Effector memory CD4-positive, alpha-beta T cell (primary cell): Measurements from ENCODE around the gene NDFIP1.

Experiments used
- DNase-seq, 3 donors: peaks; one replicate each; pipeline ENCODE4 v3.0.0-alpha.2; 2020
- H3K27ac ChIP-seq: 2 replicates; pipeline ENCODE4 v1.7.0; 2013; ENCODE audit warnings: mild to moderate bottlenecking, low read length, moderate library complexity; ENCODE audit not compliant: insufficient read depth, poor library complexity, severe bottlenecking
- H3K27me3 ChIP-seq: replicated peaks from 2 replicates; pipeline ENCODE4 v1.7.0; 2013; ENCODE audit warnings: mild to moderate bottlenecking, low read length; ENCODE audit not compliant: insufficient read depth, control insufficient read depth, poor library complexity, severe bottlenecking
- H3K36me3 ChIP-seq: 2 replicates; pipeline ENCODE4 v1.7.0; 2013; ENCODE audit warnings: mild to moderate bottlenecking, low read length, moderate library complexity; ENCODE audit not compliant: control insufficient read depth, insufficient read depth
- H3K4me1 ChIP-seq: 2 replicates; pipeline ENCODE4 v1.7.0; 2013; ENCODE audit warnings: low read length, mild to moderate bottlenecking; ENCODE audit not compliant: control insufficient read depth, insufficient read depth, poor library complexity, severe bottlenecking
- H3K4me3 ChIP-seq: 2 replicates; pipeline ENCODE4 v1.7.0; 2013; ENCODE audit warnings: low read length, low read depth, mild to moderate bottlenecking; ENCODE audit not compliant: insufficient read depth, poor library complexity, severe bottlenecking
- H3K9me3 ChIP-seq: 2 replicates; pipeline ENCODE4 v1.7.0; 2013; ENCODE audit warnings: mild to moderate bottlenecking, low read length, moderate library complexity; ENCODE audit not compliant: control insufficient read depth

NDFIP1 gene

DNA sequence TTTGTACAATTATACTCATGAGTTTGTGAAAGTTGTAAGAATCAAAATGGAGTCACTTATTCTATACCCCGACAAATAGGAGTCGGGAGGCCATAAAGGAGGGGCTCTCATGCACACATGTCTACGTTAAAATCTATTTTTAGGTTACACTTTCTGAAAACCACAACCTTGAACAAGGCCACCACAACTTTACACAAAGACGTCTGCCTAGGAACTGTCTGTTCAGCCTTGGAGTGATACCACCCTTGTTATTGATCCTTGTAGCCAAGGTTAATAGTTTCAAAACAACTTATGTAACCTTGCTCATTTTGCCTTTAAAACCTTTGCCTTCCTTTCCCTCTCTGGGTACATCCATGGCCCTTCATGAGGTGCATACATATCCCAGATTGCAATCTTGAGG is 4.1 kb upstream of the NDFIP1 start:
- no peaks in the 10 kb centered on the region for H3K36me3 ChIP-seq
- peak overlapping the region; percentile 59 for H3K27ac ChIP-seq
- no peaks in the 10 kb centered on the region for H3K27me3 ChIP-seq
- H3K9me3 ChIP-seq, result no peaks in the 10 kb centered on the region
- peak in 1 of 3 donors; percentile 14 for DNase-seq
- H3K4me1 ChIP-seq, result peaks cover 16% of the 10 kb centered on the region
- H3K4me3 ChIP-seq, result no peak overlapping the region

DNA sequence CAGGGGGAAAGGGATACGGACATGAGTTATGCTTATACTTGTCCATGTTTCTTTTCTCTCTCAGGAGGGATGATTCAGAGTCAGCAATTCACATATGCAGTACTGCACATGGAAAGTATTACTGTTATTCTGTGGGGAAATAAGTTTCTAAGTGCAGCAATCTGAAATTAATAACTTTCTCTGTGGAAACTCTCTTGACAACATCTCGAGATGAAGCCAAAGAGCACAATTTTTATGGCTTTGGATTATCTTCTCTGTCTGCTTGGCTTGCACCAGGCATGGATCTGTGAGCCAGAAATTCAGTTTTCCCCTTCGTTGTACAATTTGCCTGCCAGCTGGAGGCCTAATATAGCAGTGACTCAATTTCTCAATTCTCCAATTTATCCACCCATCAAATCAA is 2.5 kb upstream of the NDFIP1 start:
- Histone ChIP-seq H3K9me3 (no peaks in the 10 kb centered on the region), H3K4me3 (no peak overlapping the region), H3K4me1 (peaks cover 16% of the 10 kb centered on the region), H3K36me3 (no peaks in the 10 kb centered on the region), H3K27me3 (no peaks in the 10 kb centered on the region), H3K27ac (no peak overlapping the region)
- DNase-seq, result no peak

DNA sequence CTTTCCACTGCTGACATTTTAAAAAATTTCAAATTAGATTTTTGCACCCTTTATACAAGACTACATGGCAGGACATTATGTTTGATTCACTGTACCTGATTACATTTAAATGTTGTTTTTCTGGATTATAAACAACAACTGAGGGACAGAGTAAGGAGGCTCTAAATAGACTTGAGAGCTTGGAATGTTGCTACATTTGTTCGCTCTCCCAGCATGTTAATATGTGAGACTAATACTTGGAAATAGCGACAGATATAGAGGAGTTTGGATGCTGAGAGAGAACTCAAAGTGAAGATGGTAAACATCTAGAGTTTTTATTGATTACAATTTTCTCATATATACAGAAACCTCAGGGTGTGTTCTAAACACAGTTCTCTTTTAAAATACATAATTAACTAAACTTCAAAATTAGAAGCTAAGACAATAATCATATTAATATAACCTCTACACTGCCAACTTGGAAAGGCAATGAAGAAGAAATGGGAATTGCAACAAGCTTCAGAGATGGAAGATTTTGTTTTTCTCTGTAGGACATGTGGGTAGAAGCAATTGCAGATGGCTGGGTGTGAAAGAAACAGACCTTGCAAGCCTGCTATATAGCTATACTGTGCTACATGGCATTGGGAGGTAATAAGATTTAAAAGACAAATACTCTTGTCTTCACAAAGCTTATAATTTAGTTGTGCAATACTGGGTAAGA is 1.4 kb upstream of the NDFIP1 start:
- H3K9me3 ChIP-seq, result no peaks in the 10 kb centered on the region
- H3K27ac ChIP-seq, result peak overlapping the region; percentile 97
- H3K27me3 ChIP-seq, result no peaks in the 10 kb centered on the region
- H3K4me1 ChIP-seq, result peaks cover 16% of the 10 kb centered on the region
- no peaks in the 10 kb centered on the region for H3K36me3 ChIP-seq
- H3K4me3 ChIP-seq, result no peak overlapping the region
- no peak for DNase-seq

DNA sequence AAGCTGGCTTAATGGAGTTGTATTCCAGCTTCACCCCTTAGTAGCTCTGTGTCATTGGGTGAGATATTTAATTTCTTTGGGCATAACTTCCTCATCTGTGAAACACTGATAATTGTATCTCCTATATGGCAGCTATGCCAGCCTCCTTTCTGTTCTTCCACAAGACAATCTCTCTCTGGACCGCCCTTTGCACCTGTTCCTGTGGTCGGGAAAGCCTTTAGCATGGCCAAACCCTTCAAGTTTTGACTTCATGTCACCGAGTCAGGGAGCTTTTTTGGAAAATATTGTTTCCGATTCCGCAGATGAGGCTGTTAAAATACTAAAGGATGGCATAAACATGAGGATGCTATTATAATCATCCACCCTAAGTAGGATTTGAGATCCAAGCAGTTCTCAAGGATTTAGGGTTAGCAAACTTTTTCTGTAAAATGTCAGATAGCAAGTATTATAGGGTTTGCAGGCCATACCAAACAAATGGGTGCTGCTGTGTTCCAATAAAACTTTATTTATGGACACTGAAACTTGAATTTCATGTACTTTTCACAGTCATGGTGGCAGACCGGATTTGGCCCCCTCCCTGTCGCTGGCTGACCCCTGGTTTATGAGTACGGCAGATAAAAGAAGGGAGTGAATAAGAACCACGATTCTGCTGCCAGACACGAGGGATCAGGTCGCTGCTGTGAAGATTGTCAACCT is 695 bp upstream of the NDFIP1 start:
- H3K27ac ChIP-seq, result peak overlapping the region; percentile 97
- no peak overlapping the region for H3K4me3 ChIP-seq
- peaks cover 16% of the 10 kb centered on the region for H3K4me1 ChIP-seq
- H3K36me3 ChIP-seq, result no peaks in the 10 kb centered on the region
- no peaks in the 10 kb centered on the region for H3K27me3 ChIP-seq
- DNase-seq, result no peak
- H3K9me3 ChIP-seq, result no peaks in the 10 kb centered on the region

DNA sequence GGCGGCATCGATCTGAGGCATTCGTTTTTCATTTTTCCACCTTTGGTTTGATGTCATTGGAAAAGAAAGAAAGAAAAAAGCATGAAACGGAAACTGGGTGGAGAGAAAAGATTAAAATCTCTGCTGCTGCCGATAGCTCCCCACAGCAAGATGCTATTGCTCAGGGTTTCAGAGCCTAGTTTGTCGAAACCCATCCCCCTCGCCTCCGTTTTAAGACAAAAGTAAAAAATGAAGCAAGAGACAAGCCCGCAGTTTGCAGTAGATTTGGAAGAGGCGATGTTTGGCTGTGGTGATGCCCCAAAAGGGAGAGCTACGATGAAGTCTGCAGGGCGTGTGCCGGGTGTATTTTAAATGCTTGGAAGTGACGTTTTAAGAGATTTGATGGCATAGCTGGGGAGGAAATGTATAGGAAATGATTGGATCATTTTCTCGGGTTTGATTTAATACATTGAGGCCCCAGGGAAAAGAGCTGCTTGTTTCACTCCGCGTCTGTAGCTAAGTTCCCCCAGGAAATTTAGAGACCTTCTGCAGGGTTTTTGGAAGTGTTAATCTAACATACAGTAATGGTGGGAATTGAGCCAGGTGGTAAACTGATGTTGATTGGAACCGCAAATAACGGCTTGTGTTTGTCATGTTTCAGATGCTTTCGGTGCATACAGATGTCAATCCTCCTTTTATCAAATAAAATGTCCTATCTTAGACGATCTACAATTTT is 909 bp downstream of the NDFIP1 start:
- no peaks in the 10 kb centered on the region for H3K27me3 ChIP-seq
- H3K36me3 ChIP-seq, result no peaks in the 10 kb centered on the region
- peak in 2 of 3 donors; percentile 34 to 52 for DNase-seq
- peak overlapping the region; percentile 83 for H3K4me3 ChIP-seq
- H3K4me1 ChIP-seq, result peaks cover 15% of the 10 kb centered on the region
- H3K27ac ChIP-seq, result peak overlapping the region; percentile 97
- no peaks in the 10 kb centered on the region for H3K9me3 ChIP-seq

DNA sequence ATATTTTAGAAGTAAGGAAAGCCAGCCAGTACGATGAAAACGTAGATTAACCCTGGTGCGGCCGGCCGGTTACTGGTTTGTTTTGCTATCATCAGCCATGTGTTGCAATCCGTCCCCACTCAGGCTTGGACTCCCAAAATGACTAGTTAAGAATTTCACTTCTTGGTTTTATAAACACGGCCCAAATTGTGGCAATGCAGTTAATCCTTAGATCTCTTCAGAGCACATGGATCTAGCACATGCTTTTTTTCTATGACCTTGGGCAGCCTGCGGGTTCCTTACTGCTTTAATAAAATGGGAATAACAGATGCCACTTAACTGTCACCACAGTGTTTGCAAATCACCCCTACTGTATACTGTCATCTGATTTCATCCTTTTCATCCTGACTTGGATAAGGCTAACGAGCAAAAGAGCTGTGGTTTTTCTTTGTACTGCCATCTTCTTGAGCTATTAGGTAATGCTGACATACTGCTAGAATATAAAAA is 1.5 kb downstream of the NDFIP1 start:
- Histone ChIP-seq H3K4me3 (peak overlapping the region; percentile 83), H3K4me1 (peaks cover 9% of the 10 kb centered on the region), H3K36me3 (no peaks in the 10 kb centered on the region), H3K27ac (peak overlapping the region; percentile 97), H3K27me3 (no peaks in the 10 kb centered on the region), H3K9me3 (no peaks in the 10 kb centered on the region)
- no peak for DNase-seq

DNA sequence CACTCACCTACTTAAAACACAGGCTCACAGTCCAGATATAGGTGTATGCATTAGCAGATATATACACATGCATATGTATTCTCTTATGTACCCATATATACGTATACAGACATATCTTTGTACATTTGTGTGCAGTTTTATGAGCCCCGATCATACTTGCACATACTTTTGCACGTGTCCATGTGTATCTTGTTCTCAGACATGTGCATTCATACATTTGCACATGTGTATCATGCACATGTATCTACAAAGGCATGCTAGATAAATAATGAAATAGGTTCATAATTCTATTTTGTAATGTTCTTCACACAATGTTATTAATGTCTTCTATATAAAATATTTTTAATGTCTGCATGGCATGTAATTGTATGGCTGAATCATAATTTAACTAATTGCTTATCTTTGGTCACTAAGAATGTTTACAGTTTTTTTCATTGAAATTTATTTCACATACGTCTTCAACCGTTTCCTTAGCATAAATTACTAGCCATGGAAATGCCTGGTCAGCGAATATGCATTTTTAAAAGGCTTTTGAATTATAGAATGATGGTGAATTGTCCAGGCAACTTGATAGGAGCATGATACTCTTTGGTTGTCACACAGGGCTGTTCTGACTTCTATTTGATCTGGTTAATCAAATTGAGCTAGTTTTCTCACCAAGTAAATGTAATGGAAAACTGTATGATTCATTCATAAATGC is 2.6 kb downstream of the NDFIP1 start:
- no peak overlapping the region for H3K27ac ChIP-seq
- H3K36me3 ChIP-seq, result peaks cover 3% of the 10 kb centered on the region
- peaks cover 10% of the 10 kb centered on the region for H3K4me1 ChIP-seq
- peak overlapping the region; percentile 6 for H3K4me3 ChIP-seq
- no peaks in the 10 kb centered on the region for H3K9me3 ChIP-seq
- no peak for DNase-seq
- H3K27me3 ChIP-seq, result no peaks in the 10 kb centered on the region

DNA sequence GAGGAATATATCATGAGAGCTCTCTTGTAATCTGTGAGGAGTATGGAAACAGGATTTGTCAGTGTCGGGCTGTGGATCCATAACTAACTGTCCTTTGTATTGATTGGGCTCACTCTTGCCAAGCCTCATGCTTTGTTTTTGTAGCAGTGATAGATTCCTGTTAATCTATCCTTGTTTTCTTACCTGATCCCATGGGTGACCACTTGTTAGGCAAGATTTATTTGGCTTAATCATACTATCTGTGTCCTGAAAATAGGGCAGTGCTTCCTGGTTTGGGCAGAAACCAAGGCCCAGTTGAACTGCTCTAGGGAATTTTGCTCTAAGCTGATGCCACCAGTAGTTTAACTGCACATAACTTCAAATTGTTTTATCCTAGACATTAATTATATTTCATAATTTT is 6.1 kb downstream of the NDFIP1 start:
- peaks cover 3% of the 10 kb centered on the region for H3K36me3 ChIP-seq
- peaks cover 26% of the 10 kb centered on the region for H3K4me1 ChIP-seq
- H3K9me3 ChIP-seq, result no peaks in the 10 kb centered on the region
- no peak overlapping the region for H3K27ac ChIP-seq
- H3K27me3 ChIP-seq, result no peaks in the 10 kb centered on the region
- no peak overlapping the region for H3K4me3 ChIP-seq
- DNase-seq, result no peak

DNA sequence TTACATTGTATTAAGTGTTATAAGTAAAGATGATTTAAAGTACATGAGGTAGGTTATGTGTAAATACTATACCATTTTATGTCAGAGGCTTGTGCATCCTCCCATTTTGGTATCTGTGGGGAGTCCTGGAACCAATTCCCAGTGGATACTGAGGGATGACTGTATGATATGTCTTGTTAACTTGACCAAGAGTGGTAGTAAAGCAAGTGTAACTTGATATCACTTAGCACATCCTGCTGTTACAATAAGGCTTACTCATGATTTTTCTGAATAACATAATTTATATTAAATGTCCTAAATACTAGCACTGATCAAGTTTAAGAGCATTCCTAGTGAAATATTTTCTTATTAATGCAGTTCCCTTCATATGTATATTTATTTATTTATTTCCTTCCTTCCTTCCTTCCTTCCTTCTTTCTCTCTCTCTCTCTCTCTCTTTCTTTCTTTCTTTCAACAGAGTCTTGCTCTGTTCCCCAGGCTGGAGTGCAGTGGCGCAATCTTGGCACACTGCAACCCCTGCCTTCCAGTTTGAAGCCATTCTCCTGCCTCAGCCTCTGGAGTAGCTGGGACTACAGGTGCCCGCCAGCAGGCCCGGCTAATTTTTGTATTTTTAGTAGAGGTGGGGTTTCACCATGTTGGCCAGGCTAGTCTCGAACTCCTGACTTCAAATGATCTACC is 7.5 kb downstream of the NDFIP1 start:
- Histone ChIP-seq H3K4me1 (peaks cover 32% of the 10 kb centered on the region), H3K27me3 (no peaks in the 10 kb centered on the region), H3K36me3 (peaks cover 3% of the 10 kb centered on the region), H3K9me3 (no peaks in the 10 kb centered on the region), H3K27ac (no peak overlapping the region), H3K4me3 (no peak overlapping the region)
- no peak for DNase-seq
